ENCODE results near the gene PRM1.

Gene PRM1, protein sequence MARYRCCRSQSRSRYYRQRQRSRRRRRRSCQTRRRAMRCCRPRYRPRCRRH

DNA sequence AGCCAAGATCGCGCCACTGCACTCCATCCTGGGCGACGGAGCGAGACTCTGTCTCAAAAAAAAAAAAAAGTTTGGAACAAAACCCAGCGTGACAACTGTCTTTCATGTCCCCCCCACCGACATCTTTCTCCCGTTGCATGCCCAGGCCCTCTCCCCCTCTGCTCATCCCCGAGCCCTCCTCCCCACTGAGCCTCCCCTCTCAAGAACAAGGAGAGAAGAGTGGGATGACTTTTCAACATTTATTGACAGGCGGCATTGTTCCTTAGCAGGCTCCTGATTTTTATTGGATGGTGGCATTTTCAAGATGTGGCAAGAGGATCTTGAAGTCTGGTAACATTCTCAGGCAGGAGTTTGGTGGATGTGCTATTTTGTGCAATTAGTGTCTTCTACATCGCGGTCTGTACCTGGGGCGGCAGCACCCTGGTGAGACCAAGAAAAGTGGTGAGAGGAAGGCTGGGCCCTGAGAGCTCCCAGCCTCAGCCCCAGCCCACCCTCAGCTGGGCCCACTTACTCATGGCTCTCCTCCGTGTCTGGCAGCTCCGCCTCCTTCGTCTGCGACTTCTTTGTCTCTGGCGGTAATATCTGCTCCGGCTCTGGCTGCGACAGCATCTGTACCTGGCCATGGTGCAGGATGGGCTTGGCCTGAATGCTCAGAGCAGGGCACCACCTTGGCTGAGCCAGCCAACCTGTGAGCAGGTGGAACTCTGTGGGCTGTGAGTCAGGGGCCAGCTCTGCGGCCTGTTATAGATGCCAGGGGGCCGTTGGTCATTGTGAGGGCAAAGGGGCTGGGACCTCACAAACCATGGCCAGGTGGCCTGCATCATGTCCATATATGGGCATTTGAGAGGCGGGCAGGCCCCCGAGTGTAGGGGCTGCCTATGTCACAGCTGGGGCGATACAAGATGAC lies at the start of gene PRM1:
Gene PRM1 (minus strand): TSS at position 715 of the 907 bp plus-strand sequence. CDS start 92 bp downstream, at position 623.
- DNase-seq (ENCODE audit: low read depth): no peak

GRCh38 chr16:11330526-11331237 lies 49.6 kb upstream of the PRM1 start:
- DNase-seq (ENCODE audit: low read depth): no peak

- DNase-seq (ENCODE audit: low read depth): no peak
These were observed 48.8 kb upstream of the PRM1 start for GRCh38 chr16:11329891-11330290.

DNA sequence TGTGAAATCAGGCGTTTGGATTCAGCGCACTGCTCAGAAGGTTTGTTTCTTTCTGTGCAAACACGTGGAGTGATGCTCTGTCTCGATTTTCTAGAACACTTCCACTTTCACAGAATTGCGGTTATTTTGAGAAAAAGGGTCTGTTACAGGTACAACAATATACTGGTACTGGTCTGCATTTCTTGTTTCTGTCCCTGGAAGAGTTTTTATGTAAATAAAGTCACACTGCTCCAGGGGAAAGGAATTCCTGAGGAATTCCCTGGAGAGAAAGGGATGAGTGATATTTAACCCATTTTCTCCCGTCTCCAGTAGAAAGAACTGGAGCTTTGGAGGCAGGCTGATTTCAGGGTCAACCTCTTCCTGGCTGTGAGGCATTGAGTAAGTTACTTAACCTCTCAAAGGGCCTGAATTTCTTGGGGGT lies 48.0 kb upstream of the PRM1 start:
- no peak for DNase-seq (ENCODE audit: low read depth)

DNA sequence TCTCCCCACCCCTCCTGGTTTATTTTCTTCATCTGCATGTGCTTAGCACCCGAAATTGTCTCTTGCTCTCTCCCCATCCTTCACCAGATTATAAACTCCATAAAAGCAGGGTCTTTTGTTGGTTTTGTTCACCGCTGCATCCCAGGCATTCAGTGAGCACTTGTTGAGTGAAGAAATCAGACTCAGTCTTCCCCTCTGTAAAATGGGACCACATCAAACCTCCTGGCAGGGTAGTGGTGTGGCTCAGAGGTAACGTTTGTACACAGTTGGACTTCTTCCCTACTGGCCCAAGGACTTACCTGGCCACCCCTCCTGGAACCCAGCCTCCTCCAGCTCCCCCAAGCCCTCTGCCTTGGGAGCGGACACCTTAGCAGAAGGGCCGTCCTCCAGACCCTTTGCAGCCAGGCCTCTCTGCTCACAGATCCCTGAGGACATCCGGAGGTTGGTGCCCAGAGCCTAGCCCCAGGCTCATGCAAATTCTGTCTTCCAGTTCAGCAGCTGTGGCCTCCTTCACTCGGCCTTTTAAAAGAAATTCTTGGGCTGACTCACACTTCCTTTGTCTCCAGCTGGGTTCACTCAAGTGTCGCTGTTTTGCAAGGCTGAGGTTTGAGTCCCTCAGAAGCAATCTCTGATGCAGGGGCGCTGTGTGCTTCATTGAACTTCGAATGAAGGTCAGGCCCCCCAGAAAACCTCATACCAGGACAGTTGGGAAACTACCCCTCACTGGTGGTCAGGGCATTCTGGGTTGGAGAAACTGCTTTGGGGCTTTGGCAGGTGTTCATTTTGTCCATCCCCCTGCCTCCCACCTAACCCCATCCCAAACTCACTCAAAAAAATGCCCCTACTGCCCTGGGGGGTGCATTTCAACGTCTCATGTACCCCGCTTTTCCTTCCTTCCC lies 47.3 kb upstream of the PRM1 start:
- peak; percentile 17 for DNase-seq (ENCODE audit: low read depth)

- DNase-seq (ENCODE audit: low read depth): no peak
These were observed 46.4 kb upstream of the PRM1 start for GRCh38 chr16:11327277-11328171.

- DNase-seq (ENCODE audit: low read depth): no peak
These were observed 45.7 kb upstream of the PRM1 start for GRCh38 chr16:11326737-11327276.

GRCh38 chr16:11326084-11326736 lies 45.1 kb upstream of the PRM1 start:
- DNase-seq (ENCODE audit: low read depth): no peak

DNA sequence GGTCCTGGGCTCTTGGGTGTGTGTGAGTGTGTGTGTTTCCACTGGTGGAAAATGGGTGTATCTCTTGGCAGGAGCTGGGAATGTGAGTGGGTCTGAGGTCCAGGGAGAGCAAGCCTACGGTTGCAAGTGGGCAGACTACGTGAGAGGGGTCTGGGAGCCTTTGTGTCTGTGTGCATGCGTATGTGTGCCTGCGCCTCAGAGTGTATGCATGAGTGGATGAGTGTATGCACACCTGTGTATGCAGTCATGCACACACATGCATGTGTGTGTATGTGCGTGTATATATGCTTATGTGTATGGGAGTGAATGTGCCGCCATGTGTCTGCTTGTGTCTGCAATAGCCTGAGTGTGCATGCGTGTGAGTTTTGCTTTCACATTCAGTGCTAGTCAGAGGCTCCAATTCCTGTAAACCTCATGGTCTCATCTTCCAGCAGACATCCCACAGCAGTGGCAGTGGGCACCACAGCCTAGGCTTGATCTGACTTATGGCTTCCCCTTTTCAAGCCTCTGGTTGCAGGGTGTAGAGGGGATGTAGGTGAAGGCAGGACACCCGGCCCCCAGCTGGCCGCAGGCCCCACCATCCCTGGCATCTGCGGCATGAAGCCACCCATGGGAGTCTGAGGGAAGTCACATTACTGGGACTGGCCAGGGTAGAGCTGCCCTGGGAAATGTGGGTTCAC lies 44.4 kb upstream of the PRM1 start:
- no peak for DNase-seq (ENCODE audit: low read depth)

GRCh38 chr16:11323551-11324336 lies 42.6 kb upstream of the PRM1 start:
- no peak for DNase-seq (ENCODE audit: low read depth)

DNA sequence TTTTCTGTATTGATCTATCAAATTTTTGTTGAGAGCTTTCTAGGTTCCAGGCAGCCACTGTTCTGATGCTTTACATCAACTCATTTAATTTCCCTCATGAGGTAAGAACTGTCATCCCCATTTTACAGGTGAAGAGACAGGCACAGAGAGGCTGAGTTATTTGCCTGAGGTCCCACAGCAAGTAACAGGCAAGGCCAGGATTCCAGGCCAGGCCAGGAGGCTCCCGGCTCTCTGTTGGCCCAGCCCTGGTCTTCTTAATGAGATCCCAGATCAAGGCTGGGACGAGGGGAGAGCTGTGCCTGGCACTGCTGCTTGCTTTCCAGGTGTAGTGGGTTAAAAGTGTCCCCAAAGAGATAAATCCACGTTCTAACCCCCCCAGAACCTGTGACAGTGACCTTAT lies 41.7 kb upstream of the PRM1 start:
- no peak for DNase-seq (ENCODE audit: low read depth)

- no peak for DNase-seq (ENCODE audit: low read depth)
These were observed 40.5 kb upstream of the PRM1 start for GRCh38 chr16:11321662-11322061.

DNA sequence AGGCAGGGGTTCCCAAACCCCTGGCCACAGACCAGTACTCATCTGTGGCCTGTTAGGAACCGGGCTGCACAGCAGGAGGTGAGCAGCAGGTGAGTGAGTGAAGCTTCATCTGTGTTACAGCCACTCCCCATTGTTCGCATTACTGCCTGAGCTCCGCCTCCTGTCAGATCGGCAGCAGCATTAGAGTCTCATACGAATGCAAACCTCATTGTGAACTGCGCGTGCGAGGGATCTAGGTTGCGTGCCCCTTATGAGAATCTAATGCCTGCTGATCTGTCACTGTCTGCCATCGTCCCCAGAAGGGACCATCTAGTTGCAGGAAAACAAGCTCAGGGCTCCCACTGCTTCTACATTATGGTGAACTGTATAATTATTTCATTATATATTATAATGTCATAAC lies 39.0 kb upstream of the PRM1 start:
- DNase-seq (ENCODE audit: low read depth): no peak

DNA sequence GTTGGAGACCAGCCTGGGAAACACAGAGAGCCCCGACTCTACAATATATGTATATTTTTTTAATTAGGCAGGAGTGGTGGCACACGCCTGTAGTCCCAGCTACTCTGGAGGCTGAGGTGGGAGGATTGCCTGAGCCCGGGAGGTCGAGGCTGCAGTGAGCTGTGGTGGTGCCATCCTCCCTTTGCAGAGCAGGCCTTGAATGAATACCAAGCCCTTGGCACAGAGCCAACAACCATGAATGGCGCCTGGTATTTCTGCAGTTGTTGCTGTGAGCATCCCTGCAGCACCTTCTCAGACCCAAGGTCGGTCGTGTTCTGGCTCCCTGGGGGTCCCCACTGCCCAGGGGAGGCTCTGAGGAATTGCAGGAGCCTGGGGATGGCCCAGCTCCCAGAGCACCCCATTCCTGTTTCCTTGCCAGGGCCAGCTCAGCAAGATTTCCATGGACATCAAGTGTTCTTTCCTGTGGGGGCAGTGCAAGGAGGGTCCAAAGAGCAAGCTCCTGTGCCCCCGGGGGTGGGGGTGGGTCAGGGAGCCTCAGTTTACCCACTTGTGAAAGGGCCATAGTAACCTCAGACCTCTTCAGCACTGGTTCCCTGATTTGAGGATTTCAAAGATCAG lies 38.5 kb upstream of the PRM1 start:
- DNase-seq (ENCODE audit: low read depth): no peak

- DNase-seq (ENCODE audit: low read depth): no peak
These were observed 37.7 kb upstream of the PRM1 start for GRCh38 chr16:11318817-11319216.

DNA sequence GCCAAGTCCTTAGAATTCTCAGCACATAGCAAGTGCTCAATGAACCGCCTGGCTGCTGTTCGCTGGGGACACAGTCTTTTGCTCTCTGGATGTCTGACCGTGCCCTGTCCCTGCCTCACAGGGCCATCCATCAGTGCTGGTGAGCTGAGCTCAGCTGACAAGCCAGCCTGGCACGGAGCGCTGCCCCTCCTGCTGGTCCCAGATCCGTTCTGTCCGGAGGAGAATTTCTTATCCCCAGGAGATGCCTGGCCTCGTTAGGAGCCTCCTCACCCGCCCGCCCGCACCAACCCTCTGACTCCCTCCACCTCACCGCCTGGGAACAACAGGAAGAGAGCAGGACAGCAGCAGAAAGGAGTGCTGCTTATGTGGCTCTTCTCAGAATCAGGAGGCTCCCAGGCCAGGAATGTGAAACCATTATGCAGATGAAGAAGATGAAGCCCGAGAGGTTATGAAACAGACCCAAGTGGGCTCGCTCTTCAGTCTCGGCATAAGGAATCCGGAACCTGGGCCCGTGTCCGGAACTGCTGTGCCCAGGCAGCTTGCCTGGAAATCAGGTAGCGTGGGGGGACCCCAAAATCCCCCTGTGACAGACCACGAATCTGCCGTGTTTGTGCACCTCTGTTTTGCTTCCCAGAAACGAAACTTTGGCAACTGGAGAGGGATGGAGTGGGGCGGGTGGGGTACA lies 35.3 kb upstream of the PRM1 start:
- DNase-seq (ENCODE audit: low read depth): no peak

- no peak for DNase-seq (ENCODE audit: low read depth)
These were observed 34.4 kb upstream of the PRM1 start for GRCh38 chr16:11315510-11315909.

Data from stimulated activated CD8-positive, alpha-beta memory T cell treated with anti-CD3 and anti-CD28 coated beads, Interleukin-12 subunit alpha, Interleukin-12 subunit beta, amount 100 ng/mL, for 4 hours (primary cell).